HEK293 (cell line): Measurements from ENCODE around the gene KCND2.

ENCODE experiments used
- CTCF ChIA-PET: fragments of 350-600 bp; formaldehyde crosslinking; extraction: SDS; loops from one replicate; lab custom pipeline; 2021; ENCODE audit warnings: antibody characterized with exemption; lab: Yijun Ruan, JAX
- POLR2A ChIA-PET: fragments of 300-600 bp; formaldehyde crosslinking; extraction: SDS; loops from one replicate; lab custom pipeline; 2020; ENCODE audit warnings: antibody characterized with exemption, inconsistent platforms; lab: Yijun Ruan, JAX
- H3K27ac ChIP-seq: fragments of 200-500 bp; sonication (Bioruptor generic); 2 replicates; pipeline ENCODE4 v1.5.1; 2014; ENCODE audit warnings: low read depth, low read length, control low read depth, inconsistent platforms; ENCODE audit errors: extremely low read depth
- H3K36me3 ChIP-seq, 2 experiments: fragments of 200-500 bp in 1 of 2; sonication (Bioruptor generic) in 1 of 2; 1 replicate in 1 of 2; 2 replicates in 1 of 2; pipeline ENCODE4 v1.5.1; 2014 to 2017; ENCODE audit warnings: inconsistent platforms in 2 of 2, low read length in 2 of 2; ENCODE audit not compliant: control insufficient read depth in 2 of 2, insufficient read depth in 1 of 2
- H3K4me1 ChIP-seq: fragments of 200-500 bp; sonication (Bioruptor generic); 2 replicates; pipeline ENCODE4 v1.5.1; 2014; ENCODE audit warnings: mild to moderate bottlenecking, low read length, inconsistent platforms; ENCODE audit not compliant: control insufficient read depth, insufficient read depth
- H3K4me3 ChIP-seq: 2 replicates; pipeline ENCODE4 v1.5.1; 2011; ENCODE audit warnings: low read depth, mild to moderate bottlenecking, control low read depth, low read length, moderate library complexity
- H3K9me3 ChIP-seq: fragments of 200-500 bp; sonication (Bioruptor generic); 2 replicates; pipeline ENCODE4 v1.5.1; 2014; ENCODE audit warnings: low read depth, low read length, inconsistent platforms; ENCODE audit not compliant: control insufficient read depth, insufficient read depth
- GFI1B ChIP-seq: fragments of 450-650 bp; formaldehyde crosslinking; IDR thresholded peaks from 2 replicates; pipeline ENCODE4 v1.5.1; 2016; ENCODE audit warnings: missing biosample characterization, missing genetic modification characterization
- GLI2 ChIP-seq: fragments of 450-650 bp; formaldehyde crosslinking; IDR thresholded peaks from 2 replicates; pipeline ENCODE4; 2017; ENCODE audit warnings: missing biosample characterization, missing genetic modification characterization, low read depth, borderline replicate concordance
- KLF9 ChIP-seq: fragments of 450-650 bp; formaldehyde crosslinking; IDR thresholded peaks from 2 replicates; pipeline ENCODE4 v1.5.1; 2016; ENCODE audit warnings: missing biosample characterization, missing genetic modification characterization, low read depth
- MEIS1 ChIP-seq: sonication (generic); formaldehyde crosslinking; IDR thresholded peaks from 2 replicates; pipeline ENCODE4 v1.8.1; 2022; ENCODE audit warnings: missing genetic modification reagents, mild to moderate bottlenecking, borderline replicate concordance
- MYNN ChIP-seq: fragments of 450-650 bp; formaldehyde crosslinking; IDR thresholded peaks from 2 replicates; pipeline ENCODE4 v1.5.1; 2016; ENCODE audit warnings: missing biosample characterization, missing genetic modification characterization, borderline replicate concordance
- SCRT2 ChIP-seq: fragments of 450-650 bp; formaldehyde crosslinking; IDR thresholded peaks from 2 replicates; pipeline ENCODE4 v1.5.1; 2016; ENCODE audit warnings: missing biosample characterization, missing genetic modification characterization
- ZFP3 ChIP-seq: fragments of 450-650 bp; formaldehyde crosslinking; IDR thresholded peaks from 2 replicates; pipeline ENCODE4 v1.5.1; 2016; ENCODE audit warnings: low read depth, missing biosample characterization, missing genetic modification characterization
- ZNF184 ChIP-seq: fragments of 450-650 bp; IDR thresholded peaks from 2 replicates; pipeline ENCODE4 v1.5.1; 2018; ENCODE audit warnings: missing biosample characterization, mild to moderate bottlenecking, missing genetic modification characterization
- ZNF223 ChIP-seq: fragments of 450-650 bp; formaldehyde crosslinking; IDR thresholded peaks from 2 replicates; pipeline ENCODE4 v1.5.1; 2016; ENCODE audit warnings: missing biosample characterization, missing genetic modification characterization
- ZNF600 ChIP-seq: fragments of 450-650 bp; formaldehyde crosslinking; IDR thresholded peaks from 2 replicates; pipeline ENCODE4 v1.5.1; 2016; ENCODE audit warnings: missing biosample characterization, missing genetic modification characterization
- TF ChIP-seq, protein P1 (sequence below): fragments of 450-650 bp; IDR thresholded peaks from 2 replicates; pipeline ENCODE4 v1.5.1; 2018; ENCODE audit warnings: missing biosample characterization, mild to moderate bottlenecking, missing genetic modification characterization
- TF ChIP-seq, protein P2 (sequence below): fragments of 450-650 bp; formaldehyde crosslinking; IDR thresholded peaks from 2 replicates; pipeline ENCODE4 v1.5.1; 2016; ENCODE audit warnings: missing biosample characterization, missing genetic modification characterization
- TF ChIP-seq, protein P3 (sequence below): fragments of 450-650 bp; formaldehyde crosslinking; IDR thresholded peaks from 2 replicates; pipeline ENCODE4 v1.5.1; 2016; ENCODE audit warnings: missing biosample characterization, missing genetic modification characterization
- TF ChIP-seq, protein P4 (sequence below): fragments of 450-650 bp; formaldehyde crosslinking; IDR thresholded peaks from 2 replicates; pipeline ENCODE4 v1.5.1; 2016; ENCODE audit warnings: missing biosample characterization, missing genetic modification characterization, low read depth
- TF ChIP-seq, protein P5 (sequence below): fragments of 450-650 bp; formaldehyde crosslinking; IDR thresholded peaks from 2 replicates; pipeline ENCODE4 v1.5.1; 2016; ENCODE audit warnings: missing biosample characterization, missing genetic modification characterization, low read depth
- TF ChIP-seq, protein P6 (sequence below): fragments of 450-650 bp; formaldehyde crosslinking; IDR thresholded peaks from 2 replicates; pipeline ENCODE4 v1.5.1; 2016; ENCODE audit warnings: missing biosample characterization, missing genetic modification characterization

KCND2 gene

DNA sequence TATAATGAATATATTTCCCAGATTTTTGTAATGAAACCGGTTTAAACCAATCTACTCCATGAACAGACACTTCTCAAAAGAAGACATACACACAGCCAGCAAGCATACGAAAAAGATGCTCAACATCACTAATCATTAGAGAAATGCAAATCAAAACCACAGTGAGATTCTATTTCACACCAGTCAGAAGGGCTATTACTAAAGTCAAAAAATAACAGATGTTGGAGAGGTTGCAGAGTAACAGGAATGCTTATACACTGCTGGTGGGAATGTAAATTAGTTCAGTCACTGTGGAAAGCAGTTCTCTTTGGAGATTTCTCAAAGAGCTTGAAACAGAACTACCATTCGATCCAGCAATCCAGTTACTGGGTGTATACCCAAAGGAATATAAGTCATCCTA, 344.3 kb downstream of the KCND2 start:
- POLR2A ChIA-PET: no interaction called here
- no peak overlapping the region for H3K4me3 ChIP-seq
- H3K27ac ChIP-seq: no peak overlapping the region
- TF ChIP-seq, protein P1, sequence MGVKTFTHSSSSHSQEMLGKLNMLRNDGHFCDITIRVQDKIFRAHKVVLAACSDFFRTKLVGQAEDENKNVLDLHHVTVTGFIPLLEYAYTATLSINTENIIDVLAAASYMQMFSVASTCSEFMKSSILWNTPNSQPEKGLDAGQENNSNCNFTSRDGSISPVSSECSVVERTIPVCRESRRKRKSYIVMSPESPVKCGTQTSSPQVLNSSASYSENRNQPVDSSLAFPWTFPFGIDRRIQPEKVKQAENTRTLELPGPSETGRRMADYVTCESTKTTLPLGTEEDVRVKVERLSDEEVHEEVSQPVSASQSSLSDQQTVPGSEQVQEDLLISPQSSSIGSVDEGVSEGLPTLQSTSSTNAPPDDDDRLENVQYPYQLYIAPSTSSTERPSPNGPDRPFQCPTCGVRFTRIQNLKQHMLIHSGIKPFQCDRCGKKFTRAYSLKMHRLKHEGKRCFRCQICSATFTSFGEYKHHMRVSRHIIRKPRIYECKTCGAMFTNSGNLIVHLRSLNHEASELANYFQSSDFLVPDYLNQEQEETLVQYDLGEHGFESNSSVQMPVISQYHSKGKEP (tag by site-specific recombination): no peak
- TF ChIP-seq ZFP3: no peak
- no peak for TF ChIP-seq ZNF223 (tag by site-specific recombination)
- TF ChIP-seq, protein P2, sequence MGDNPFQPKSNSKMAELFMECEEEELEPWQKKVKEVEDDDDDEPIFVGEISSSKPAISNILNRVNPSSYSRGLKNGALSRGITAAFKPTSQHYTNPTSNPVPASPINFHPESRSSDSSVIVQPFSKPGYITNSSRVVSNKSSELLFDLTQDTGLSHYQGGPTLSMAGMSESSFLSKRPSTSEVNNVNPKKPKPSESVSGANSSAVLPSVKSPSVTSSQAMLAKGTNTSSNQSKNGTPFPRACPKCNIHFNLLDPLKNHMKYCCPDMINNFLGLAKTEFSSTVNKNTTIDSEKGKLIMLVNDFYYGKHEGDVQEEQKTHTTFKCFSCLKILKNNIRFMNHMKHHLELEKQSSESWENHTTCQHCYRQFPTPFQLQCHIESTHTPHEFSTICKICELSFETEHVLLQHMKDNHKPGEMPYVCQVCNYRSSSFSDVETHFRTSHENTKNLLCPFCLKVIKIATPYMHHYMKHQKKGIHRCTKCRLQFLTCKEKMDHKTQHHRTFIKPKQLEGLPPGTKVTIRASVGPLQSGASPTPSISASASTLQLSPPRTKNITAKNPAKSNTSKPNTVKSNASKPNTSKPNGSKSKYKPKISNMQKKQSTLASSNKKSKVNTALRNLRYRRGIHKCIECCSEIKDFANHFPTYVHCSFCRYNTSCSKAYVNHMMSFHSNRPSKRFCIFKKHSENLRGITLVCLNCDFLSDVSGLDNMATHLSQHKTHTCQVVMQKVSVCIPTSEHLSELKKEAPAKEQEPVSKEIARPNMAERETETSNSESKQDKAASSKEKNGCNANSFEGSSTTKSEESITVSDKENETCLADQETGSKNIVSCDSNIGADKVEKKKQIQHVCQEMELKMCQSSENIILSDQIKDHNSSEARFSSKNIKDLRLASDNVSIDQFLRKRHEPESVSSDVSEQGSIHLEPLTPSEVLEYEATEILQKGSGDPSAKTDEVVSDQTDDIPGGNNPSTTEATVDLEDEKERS (tag by site-specific recombination): no peak
- TF ChIP-seq ZNF600: no peak
- TF ChIP-seq GLI2 (tag by site-specific recombination): no peak
- TF ChIP-seq, protein P3, sequence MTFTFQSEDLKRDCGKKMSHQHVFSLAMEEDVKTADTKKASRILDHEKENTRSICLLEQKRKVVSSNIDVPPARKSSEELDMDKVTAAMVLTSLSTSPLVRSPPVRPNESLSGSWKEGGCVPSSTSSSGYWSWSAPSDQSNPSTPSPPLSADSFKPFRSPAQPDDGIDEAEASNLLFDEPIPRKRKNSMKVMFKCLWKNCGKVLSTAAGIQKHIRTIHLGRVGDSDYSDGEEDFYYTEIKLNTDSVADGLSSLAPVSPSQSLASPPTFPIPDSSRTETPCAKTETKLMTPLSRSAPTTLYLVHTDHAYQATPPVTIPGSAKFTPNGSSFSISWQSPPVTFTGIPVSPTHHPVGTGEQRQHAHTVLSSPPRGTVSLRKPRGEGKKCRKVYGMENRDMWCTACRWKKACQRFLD (tag by site-specific recombination): no peak
- TF ChIP-seq, protein P4, sequence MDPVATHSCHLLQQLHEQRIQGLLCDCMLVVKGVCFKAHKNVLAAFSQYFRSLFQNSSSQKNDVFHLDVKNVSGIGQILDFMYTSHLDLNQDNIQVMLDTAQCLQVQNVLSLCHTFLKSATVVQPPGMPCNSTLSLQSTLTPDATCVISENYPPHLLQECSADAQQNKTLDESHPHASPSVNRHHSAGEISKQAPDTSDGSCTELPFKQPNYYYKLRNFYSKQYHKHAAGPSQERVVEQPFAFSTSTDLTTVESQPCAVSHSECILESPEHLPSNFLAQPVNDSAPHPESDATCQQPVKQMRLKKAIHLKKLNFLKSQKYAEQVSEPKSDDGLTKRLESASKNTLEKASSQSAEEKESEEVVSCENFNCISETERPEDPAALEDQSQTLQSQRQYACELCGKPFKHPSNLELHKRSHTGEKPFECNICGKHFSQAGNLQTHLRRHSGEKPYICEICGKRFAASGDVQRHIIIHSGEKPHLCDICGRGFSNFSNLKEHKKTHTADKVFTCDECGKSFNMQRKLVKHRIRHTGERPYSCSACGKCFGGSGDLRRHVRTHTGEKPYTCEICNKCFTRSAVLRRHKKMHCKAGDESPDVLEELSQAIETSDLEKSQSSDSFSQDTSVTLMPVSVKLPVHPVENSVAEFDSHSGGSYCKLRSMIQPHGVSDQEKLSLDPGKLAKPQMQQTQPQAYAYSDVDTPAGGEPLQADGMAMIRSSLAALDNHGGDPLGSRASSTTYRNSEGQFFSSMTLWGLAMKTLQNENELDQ: no peak
- H3K9me3 ChIP-seq: no peaks in the 10 kb centered on the region
- no peaks in the 10 kb centered on the region for H3K4me1 ChIP-seq
- H3K36me3 ChIP-seq: no peaks in the 10 kb centered on the region
- CTCF ChIA-PET: no interaction called here

DNA sequence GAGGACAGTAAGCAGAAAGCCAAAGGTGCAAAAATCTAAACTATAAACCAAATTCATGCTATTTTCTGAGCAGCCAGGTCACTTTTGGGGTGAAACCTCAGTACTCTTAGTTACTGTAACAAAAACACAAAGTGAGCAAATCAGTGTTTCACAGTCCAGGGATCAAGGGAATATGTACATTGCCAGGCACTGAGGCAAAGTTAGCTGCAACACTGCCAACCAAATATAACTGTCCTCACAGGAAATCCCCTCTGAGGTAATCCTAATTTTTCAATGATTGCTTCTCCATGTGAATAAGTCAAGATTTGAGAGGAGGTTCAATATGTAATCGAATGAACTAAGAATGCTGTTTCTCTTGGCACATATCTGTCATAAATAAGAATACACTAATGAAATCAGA, 355.3 kb downstream of the KCND2 start:
- Histone ChIP-seq H3K9me3 (no peaks in the 10 kb centered on the region), H3K4me3 (no peak overlapping the region), H3K4me1 (no peaks in the 10 kb centered on the region), H3K36me3 (no peaks in the 10 kb centered on the region), H3K27ac (no peak overlapping the region)
- POLR2A ChIA-PET: no interaction called here
- CTCF ChIA-PET: no interaction called here
- TF ChIP-seq ZNF184 (tag by site-specific recombination) (no peak), MYNN (tag by site-specific recombination) (no peak), MEIS1 (no peak), GFI1B (tag by site-specific recombination) (no peak), KLF9 (no peak), SCRT2 (tag by site-specific recombination) (no peak)
- TF ChIP-seq, protein P5, sequence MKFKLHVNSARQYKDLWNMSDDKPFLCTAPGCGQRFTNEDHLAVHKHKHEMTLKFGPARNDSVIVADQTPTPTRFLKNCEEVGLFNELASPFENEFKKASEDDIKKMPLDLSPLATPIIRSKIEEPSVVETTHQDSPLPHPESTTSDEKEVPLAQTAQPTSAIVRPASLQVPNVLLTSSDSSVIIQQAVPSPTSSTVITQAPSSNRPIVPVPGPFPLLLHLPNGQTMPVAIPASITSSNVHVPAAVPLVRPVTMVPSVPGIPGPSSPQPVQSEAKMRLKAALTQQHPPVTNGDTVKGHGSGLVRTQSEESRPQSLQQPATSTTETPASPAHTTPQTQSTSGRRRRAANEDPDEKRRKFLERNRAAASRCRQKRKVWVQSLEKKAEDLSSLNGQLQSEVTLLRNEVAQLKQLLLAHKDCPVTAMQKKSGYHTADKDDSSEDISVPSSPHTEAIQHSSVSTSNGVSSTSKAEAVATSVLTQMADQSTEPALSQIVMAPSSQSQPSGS (tag by site-specific recombination): no peak
- TF ChIP-seq, protein P2 (tag by site-specific recombination): no peak
- TF ChIP-seq, protein P6, sequence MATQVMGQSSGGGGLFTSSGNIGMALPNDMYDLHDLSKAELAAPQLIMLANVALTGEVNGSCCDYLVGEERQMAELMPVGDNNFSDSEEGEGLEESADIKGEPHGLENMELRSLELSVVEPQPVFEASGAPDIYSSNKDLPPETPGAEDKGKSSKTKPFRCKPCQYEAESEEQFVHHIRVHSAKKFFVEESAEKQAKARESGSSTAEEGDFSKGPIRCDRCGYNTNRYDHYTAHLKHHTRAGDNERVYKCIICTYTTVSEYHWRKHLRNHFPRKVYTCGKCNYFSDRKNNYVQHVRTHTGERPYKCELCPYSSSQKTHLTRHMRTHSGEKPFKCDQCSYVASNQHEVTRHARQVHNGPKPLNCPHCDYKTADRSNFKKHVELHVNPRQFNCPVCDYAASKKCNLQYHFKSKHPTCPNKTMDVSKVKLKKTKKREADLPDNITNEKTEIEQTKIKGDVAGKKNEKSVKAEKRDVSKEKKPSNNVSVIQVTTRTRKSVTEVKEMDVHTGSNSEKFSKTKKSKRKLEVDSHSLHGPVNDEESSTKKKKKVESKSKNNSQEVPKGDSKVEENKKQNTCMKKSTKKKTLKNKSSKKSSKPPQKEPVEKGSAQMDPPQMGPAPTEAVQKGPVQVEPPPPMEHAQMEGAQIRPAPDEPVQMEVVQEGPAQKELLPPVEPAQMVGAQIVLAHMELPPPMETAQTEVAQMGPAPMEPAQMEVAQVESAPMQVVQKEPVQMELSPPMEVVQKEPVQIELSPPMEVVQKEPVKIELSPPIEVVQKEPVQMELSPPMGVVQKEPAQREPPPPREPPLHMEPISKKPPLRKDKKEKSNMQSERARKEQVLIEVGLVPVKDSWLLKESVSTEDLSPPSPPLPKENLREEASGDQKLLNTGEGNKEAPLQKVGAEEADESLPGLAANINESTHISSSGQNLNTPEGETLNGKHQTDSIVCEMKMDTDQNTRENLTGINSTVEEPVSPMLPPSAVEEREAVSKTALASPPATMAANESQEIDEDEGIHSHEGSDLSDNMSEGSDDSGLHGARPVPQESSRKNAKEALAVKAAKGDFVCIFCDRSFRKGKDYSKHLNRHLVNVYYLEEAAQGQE (tag by site-specific recombination): no peak
